WTC11 (cell line): ENCODE data around the gene TMEM134. TPM values are rescaled to one million over a fixed set of nuclear protein-coding genes. Genes with fewer than 3 reads are reported as not detected.

Source experiments
- ATAC-seq: fragments of 200-7000 bp; cut with Tn5 transposase; 2 replicates; pipeline ENCODE4 v1.10.0; 2021; ENCODE audit warnings: mild to moderate bottlenecking, moderate library complexity
- CTCF ChIA-PET: fragments of 300-600 bp; sonication (Branson Sonifier 250); formaldehyde crosslinking; loops from one replicate; lab custom pipeline; 2021; ENCODE audit warnings: antibody characterized with exemption; lab: Charles Lee
- POLR2A ChIA-PET: fragments of 350-600 bp; sonication (Branson Sonifier 250); formaldehyde crosslinking; loops from one replicate; lab custom pipeline; 2021; ENCODE audit warnings: antibody characterized with exemption; lab: Charles Lee
- DNase-seq: peaks from one replicate; pipeline ENCODE4 v3.0.0; 2021; ENCODE audit warnings: low spot score
- H3K27ac Mint-ChIP-seq: 2 replicates; pipeline ENCODE4 v1.8.0; 2021; ENCODE audit warnings: mixed read lengths
- H3K27me3 Mint-ChIP-seq: 2 replicates; pipeline ENCODE4 v1.8.0; 2021; ENCODE audit warnings: low read depth, mild to moderate bottlenecking, moderate library complexity, mixed read lengths
- H3K36me3 Mint-ChIP-seq: 2 replicates; pipeline ENCODE4 v1.8.0; 2021; ENCODE audit warnings: mixed read lengths
- H3K4me1 Mint-ChIP-seq: 2 replicates; pipeline ENCODE4 v1.8.0; 2022; ENCODE audit warnings: mixed read lengths
- H3K4me3 Mint-ChIP-seq: 2 replicates; pipeline ENCODE4 v1.8.0; 2021; ENCODE audit warnings: mild to moderate bottlenecking, moderate library complexity, mixed read lengths
- H3K9me3 Mint-ChIP-seq: 2 replicates; pipeline ENCODE4 v1.8.0; 2021; ENCODE audit warnings: mixed read lengths
- ARID4B ChIP-seq: sonication (generic); formaldehyde crosslinking; IDR thresholded peaks from 2 replicates; pipeline ENCODE4 v1.8.0; 2023; ENCODE audit warnings: missing genetic modification reagents, mild to moderate bottlenecking, borderline replicate concordance
- ATF2 ChIP-seq: sonication (generic); formaldehyde crosslinking; IDR thresholded peaks from 2 replicates; pipeline ENCODE4 v1.8.1; 2022; ENCODE audit warnings: low read depth, missing genetic modification reagents, borderline replicate concordance
- CREM ChIP-seq: sonication (generic); formaldehyde crosslinking; IDR thresholded peaks from 2 replicates; pipeline ENCODE4 v1.8.1; 2022; ENCODE audit warnings: mild to moderate bottlenecking, missing genetic modification reagents, moderate library complexity
- ETV6 ChIP-seq: sonication (generic); formaldehyde crosslinking; IDR thresholded peaks from 2 replicates; pipeline ENCODE4 v1.8.1; 2022; ENCODE audit warnings: mild to moderate bottlenecking, missing genetic modification reagents
- FOXJ3 ChIP-seq: sonication (generic); formaldehyde crosslinking; IDR thresholded peaks from 2 replicates; pipeline ENCODE4 v1.9.0; 2021; ENCODE audit warnings: missing genetic modification reagents, mild to moderate bottlenecking, borderline replicate concordance
- FOXK1 ChIP-seq: sonication (generic); formaldehyde crosslinking; IDR thresholded peaks from 2 replicates; pipeline ENCODE4 v1.8.0; 2022; ENCODE audit warnings: mild to moderate bottlenecking, moderate library complexity, missing genetic modification reagents
- FOXP4 ChIP-seq: sonication (generic); formaldehyde crosslinking; IDR thresholded peaks from 2 replicates; pipeline ENCODE4 v1.8.0; 2022; ENCODE audit warnings: mild to moderate bottlenecking, missing genetic modification reagents
- NR3C1 ChIP-seq: sonication (generic); formaldehyde crosslinking; conservative IDR thresholded peaks from 2 replicates; pipeline ENCODE4 v1.8.1; 2023; ENCODE audit warnings: low read depth, mild to moderate bottlenecking, missing genetic modification reagents
- PRDM15 ChIP-seq: sonication (generic); formaldehyde crosslinking; IDR thresholded peaks from 2 replicates; pipeline ENCODE4 v1.8.0; 2022; ENCODE audit warnings: missing genetic modification reagents
- RELA ChIP-seq: sonication (generic); formaldehyde crosslinking; IDR thresholded peaks from 2 replicates; pipeline ENCODE4 v1.8.1; 2022; ENCODE audit warnings: missing genetic modification reagents, mild to moderate bottlenecking, borderline replicate concordance
- SMAD3 ChIP-seq: sonication (generic); formaldehyde crosslinking; IDR thresholded peaks from 2 replicates; pipeline ENCODE4 v1.8.0; 2022; ENCODE audit warnings: missing genetic modification reagents, mild to moderate bottlenecking, borderline replicate concordance
- SP1 ChIP-seq: sonication (generic); formaldehyde crosslinking; conservative IDR thresholded peaks from 2 replicates; pipeline ENCODE4 v1.8.1; 2022; ENCODE audit warnings: missing genetic modification reagents
- ZNF121 ChIP-seq: sonication (generic); formaldehyde crosslinking; IDR thresholded peaks from 2 replicates; pipeline ENCODE4 v1.8.0; 2023; ENCODE audit warnings: missing genetic modification reagents
- ZNF138 ChIP-seq: sonication (generic); formaldehyde crosslinking; conservative IDR thresholded peaks from 2 replicates; pipeline ENCODE4 v1.8.1; 2022; ENCODE audit warnings: mild to moderate bottlenecking, moderate library complexity, missing genetic modification reagents
- total RNA-seq: library from RNA; stranded (reverse); gene quantifications from 3 replicates; pipeline ENCODE4 v1.2.3, GENCODE V29; 2021
- TF ChIP-seq, protein P1 (sequence below): fragments of 250-450 bp; sonication (Bioruptor Pico); IDR thresholded peaks from 2 replicates; pipeline ENCODE4 v2.1.2; 2022; ENCODE audit warnings: mild to moderate bottlenecking, moderate library complexity
- TF ChIP-seq, protein P2 (sequence below): sonication (generic); formaldehyde crosslinking; IDR thresholded peaks from 2 replicates; pipeline ENCODE4 v1.8.0; 2022; ENCODE audit warnings: mild to moderate bottlenecking, missing genetic modification reagents

The TMEM134 gene
- total RNA-seq, 1 experiment from 2014 or later, result 55.6 TPM

GRCh38 chr11:67422891-67423290 is 46.2 kb downstream of the TMEM134 start (continued):
- TF ChIP-seq, protein P1, sequence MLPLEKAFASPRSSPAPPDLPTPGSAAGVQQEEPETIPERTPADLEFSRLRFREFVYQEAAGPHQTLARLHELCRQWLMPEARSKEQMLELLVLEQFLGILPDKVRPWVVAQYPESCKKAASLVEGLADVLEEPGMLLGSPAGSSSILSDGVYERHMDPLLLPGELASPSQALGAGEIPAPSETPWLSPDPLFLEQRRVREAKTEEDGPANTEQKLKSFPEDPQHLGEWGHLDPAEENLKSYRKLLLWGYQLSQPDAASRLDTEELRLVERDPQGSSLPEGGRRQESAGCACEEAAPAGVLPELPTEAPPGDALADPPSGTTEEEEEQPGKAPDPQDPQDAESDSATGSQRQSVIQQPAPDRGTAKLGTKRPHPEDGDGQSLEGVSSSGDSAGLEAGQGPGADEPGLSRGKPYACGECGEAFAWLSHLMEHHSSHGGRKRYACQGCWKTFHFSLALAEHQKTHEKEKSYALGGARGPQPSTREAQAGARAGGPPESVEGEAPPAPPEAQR (CRISPR knock-in tag), result no peak
- TF ChIP-seq FOXK1 (CRISPR knock-in tag), result no peak
- TF ChIP-seq ARID4B (CRISPR knock-in tag), result no peak
- TF ChIP-seq, all 79 proteins: peak for 0

DNA sequence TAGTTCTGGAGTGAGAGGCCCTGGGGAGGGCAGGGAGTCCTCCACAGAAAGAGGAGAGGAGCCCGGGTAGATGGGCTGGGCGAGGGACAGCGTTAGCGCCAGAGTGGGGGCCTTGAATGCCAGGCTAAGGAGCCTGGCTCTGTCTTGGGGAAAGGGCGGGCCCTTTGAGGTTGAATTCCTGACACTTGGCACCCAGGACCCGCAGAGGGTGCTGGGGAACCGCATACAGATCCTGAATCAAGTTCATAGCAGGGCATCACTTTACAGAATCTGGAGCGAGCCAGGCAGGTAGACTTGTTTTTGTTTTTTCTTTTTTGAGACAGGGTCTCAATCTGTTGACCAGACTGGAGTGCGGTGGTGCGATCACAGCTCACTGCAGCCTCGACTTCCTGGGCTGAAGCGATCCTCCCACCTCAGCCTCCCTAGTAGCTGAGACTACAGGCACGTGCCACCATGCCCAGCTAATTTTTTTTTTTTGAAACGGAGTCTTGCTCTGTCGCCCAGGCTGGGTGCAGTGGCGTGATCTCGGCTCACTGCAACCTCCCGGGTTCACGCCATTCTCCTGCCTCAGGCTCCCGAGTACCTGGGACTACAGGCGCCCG is 47.5 kb downstream of the TMEM134 start:
- Mint-ChIP-seq H3K36me3 (no peaks in the 10 kb centered on the region), H3K4me1 (peaks cover 13% of the 10 kb centered on the region), H3K9me3 (no peaks in the 10 kb centered on the region), H3K27ac (peak overlapping the region; percentile 77), H3K4me3 (peak overlapping the region; percentile 56), H3K27me3 (peaks cover 4% of the 10 kb centered on the region; the same call in 1 of the 2 replicates)
- DNase-seq (no peak), ATAC-seq (peak; percentile 18)
- POLR2A ChIA-PET, result interaction anchor here (1.0 to 2.5 kb wide), 4 partner anchors 14 to 47 kb away, joined by 3 to 11 read pairs (median 6); partner anchors contain the start of genes PPP1CA and TMEM134
- CTCF ChIA-PET, result interaction anchor here (1.2 to 4.1 kb wide), 5 partner anchors 19 to 208 kb away, joined by 5 to 45 read pairs (median 10); partner anchors contain the start of genes CLCF1, NUDT8, PPP1CA and TBC1D10C
- TF ChIP-seq CREM (CRISPR knock-in tag) (no peak), ZNF121 (peak; percentile 51; the same call in 1 of the 2 replicates)

DNA sequence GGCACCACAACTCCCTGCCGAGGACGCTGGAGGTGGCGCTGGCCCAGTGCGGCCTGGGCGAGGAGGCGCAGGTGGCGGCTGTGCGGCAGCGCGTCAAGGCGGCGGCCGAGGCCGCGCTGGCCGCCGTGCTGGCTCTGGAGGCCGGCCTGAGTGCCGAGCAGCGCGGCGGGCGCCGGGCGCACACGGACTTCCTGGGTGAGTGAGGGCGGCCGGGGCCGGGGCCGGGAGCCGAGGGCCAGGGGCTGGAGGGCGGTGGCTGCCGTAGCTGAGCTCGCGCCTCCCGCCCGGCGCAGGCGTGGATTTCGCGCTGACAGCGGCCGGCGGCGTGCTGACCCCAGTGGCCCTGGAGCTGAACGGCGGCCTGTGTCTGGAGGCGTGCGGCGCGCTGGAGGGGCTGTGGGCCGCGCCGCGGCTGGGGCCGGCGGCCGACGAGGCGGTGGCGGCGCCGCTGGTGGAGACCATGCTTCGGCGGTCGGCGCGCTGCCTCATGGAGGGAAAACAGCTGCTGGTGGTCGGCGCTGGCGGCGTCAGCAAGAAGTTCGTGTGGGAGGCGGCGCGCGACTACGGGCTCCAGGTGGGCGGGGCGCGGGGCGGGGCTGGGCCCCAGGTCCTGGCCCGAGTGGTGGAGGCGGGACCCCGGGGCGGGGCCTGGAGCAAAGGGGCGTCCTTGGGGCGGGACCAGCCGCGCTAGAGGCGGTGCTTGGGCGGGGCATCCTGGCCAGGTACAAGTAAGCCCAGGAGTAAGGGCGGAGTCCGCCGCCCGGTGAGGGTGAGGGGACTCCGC is 48.2 kb downstream of the TMEM134 start:
- Mint-ChIP-seq H3K4me1 (peaks cover 19% of the 10 kb centered on the region), H3K4me3 (peak overlapping the region; percentile 63), H3K27me3 (peaks cover 6% of the 10 kb centered on the region; the same call in 1 of the 2 replicates), H3K36me3 (no peaks in the 10 kb centered on the region), H3K9me3 (no peaks in the 10 kb centered on the region), H3K27ac (peak overlapping the region; percentile 77)
- DNase-seq (peak; percentile 99), ATAC-seq (peak; percentile 96)
- ChIA-PET CTCF (interaction anchor here (0.6 to 4.1 kb wide), 10 partner anchors 18 to 209 kb away, joined by 3 to 45 read pairs (median 5); partner anchors contain the start of genes CLCF1, NUDT8, PPP1CA and TBC1D10C), POLR2A (interaction anchor here (0.8 to 2.5 kb wide), 6 partner anchors 14 to 48 kb away, joined by 3 to 11 read pairs (median 4); partner anchors contain the start of genes PPP1CA, RAD9A and TMEM134)
- TF ChIP-seq PRDM15 (CRISPR knock-in tag) (peak; percentile 46; the same call in 1 of the 2 replicates), RELA (CRISPR knock-in tag) (peak; percentile 30; the same call in 1 of the 2 replicates), FOXP4 (CRISPR knock-in tag) (peak; percentile 75), ZNF138 (CRISPR knock-in tag) (no peak), ETV6 (CRISPR knock-in tag) (peak; percentile 89; the same call in 1 of the 2 replicates), ATF2 (no peak), SP1 (CRISPR knock-in tag) (peak; percentile 78), FOXJ3 (CRISPR knock-in tag) (no peak), NR3C1 (CRISPR knock-in tag) (peak; percentile 85; the same call in 1 of the 2 replicates), SMAD3 (CRISPR knock-in tag) (0 out of 2 replicates have a peak, but pooled peaks have one; percentile 45)
- TF ChIP-seq, protein P2, sequence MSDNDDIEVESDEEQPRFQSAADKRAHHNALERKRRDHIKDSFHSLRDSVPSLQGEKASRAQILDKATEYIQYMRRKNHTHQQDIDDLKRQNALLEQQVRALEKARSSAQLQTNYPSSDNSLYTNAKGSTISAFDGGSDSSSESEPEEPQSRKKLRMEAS, result no peak; the same call in 1 of the 2 replicates
